GM12892 (cell line): ENCODE data around the gene OSBPL6.

Experiments
- POLR2A ChIP-seq: IDR thresholded peaks from 2 replicates; pipeline ENCODE4 v1.6.1; 2011; ENCODE audit warnings: low read depth, low read length, control low read depth
- POLR2AphosphoS5 ChIP-seq: IDR thresholded peaks from 2 replicates; pipeline ENCODE4 v1.6.1; 2011; ENCODE audit warnings: low read depth, low read length, control low read depth
- TAF1 ChIP-seq: IDR thresholded peaks from 2 replicates; pipeline ENCODE4 v1.6.1; 2011; ENCODE audit warnings: low read depth, mild to moderate bottlenecking, control low read depth, low read length, borderline replicate concordance

DNA sequence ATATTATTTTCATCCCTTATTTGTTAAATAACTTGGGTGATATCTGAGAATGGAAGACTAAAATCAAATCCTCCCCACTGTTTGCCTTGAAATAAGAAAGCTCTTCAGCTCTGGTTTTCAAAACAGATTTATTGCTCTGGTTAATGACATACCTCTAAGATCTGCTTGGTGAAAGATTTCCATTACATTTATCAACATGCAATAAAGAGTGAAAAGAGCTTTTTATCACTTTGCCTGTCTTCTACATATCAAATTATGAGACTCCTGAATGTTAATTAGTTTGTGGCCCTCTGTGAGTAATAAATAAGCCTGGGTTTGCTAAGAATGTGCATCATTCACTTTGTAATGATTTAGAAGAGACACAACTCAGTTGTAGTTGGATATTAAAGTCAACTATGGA lies 140.9 kb downstream of the OSBPL6 start:
- no peak for TF ChIP-seq POLR2A
- TF ChIP-seq POLR2AphosphoS5, result no peak
- no peak for TF ChIP-seq TAF1
